Measurements from ENCODE around the gene PSME2. TPM values are rescaled to one million over a fixed set of nuclear protein-coding genes. Genes with fewer than 3 reads are reported as not detected.
A peak's percentile ranks its signal among the peaks of the same experiment; 100 is the strongest.

The PSME2 gene
- total and polyA plus RNA-seq, 2 of the 13 experiments (the other 11 are each of a cell fraction or from before 2014, with no cell fraction given) = 332 to 716 TPM

- TF ChIP-seq ZNF17 (CRISPR knock-in tag; IDR thresholded peaks at IDR 0.05) (no peak), ELF4 (CRISPR knock-in tag; IDR thresholded peaks at IDR 0.05; ENCODE audit: borderline replicate concordance) (no peak), ZFP36 (IDR thresholded peaks at IDR 0.05; ENCODE audit: borderline replicate concordance, low read depth, low read length, partially characterized antibody) (no peak), ZKSCAN5 (CRISPR knock-in tag; IDR thresholded peaks at IDR 0.05) (no peak; the same call in 1 of the 2 replicates), RFXAP (CRISPR knock-in tag; IDR thresholded peaks at IDR 0.05; ENCODE audit: borderline replicate concordance) (peak; percentile 91; the same call in 1 of the 2 replicates), ZBTB44 (CRISPR knock-in tag; IDR thresholded peaks at IDR 0.05) (peak; percentile 89), HNF4G (IDR thresholded peaks at IDR 0.05; ENCODE audit: borderline replicate concordance, low read depth, low read length) (peak; percentile 93), HNF4G (CRISPR knock-in tag; IDR thresholded peaks at IDR 0.05; ENCODE audit: borderline replicate concordance, low read depth) (peak; percentile 50), ZKSCAN8 (CRISPR knock-in tag; IDR thresholded peaks at IDR 0.05; ENCODE audit: borderline replicate concordance) (peak; percentile 85; the same call in 1 of the 2 replicates), ZNF503 (CRISPR knock-in tag; IDR thresholded peaks at IDR 0.05) (peak; percentile 90), AHDC1 (CRISPR knock-in tag; IDR thresholded peaks at IDR 0.05; ENCODE audit: borderline replicate concordance) (no peak), ZNF747 (CRISPR knock-in tag; IDR thresholded peaks at IDR 0.05; ENCODE audit: borderline replicate concordance) (no peak; the same call in 1 of the 2 replicates), RNF2 (conservative IDR thresholded peaks at IDR 0.05; ENCODE audit: low read depth) (no peak; the same call in 1 of the 2 replicates), GATAD2A (CRISPR knock-in tag; IDR thresholded peaks at IDR 0.05) (peak; percentile 97), ZNF572 (CRISPR knock-in tag; IDR thresholded peaks at IDR 0.05) (no peak), KDM4B (CRISPR knock-in tag; IDR thresholded peaks at IDR 0.05) (peak; percentile 97), ZNF451 (CRISPR knock-in tag; IDR thresholded peaks at IDR 0.05) (peak; percentile 87), ZMYM3 (CRISPR knock-in tag; IDR thresholded peaks at IDR 0.05) (peak; percentile 62; the same call in 1 of the 2 replicates), ATM (IDR thresholded peaks at IDR 0.05; ENCODE audit: borderline replicate concordance) (no peak), ZFY (CRISPR knock-in tag; IDR thresholded peaks at IDR 0.05) (peak; percentile 89), ZNF335 (CRISPR knock-in tag; IDR thresholded peaks at IDR 0.05) (peak; percentile 71; the same call in 1 of the 2 replicates)
Observed at GRCh38 chr14:24093901-24094840, 52.2 kb downstream of the PSME2 start, which contains the start of gene PCK2 (continued).
